ENCODE results near the gene CACNA1C.

The CACNA1C gene

DNA sequence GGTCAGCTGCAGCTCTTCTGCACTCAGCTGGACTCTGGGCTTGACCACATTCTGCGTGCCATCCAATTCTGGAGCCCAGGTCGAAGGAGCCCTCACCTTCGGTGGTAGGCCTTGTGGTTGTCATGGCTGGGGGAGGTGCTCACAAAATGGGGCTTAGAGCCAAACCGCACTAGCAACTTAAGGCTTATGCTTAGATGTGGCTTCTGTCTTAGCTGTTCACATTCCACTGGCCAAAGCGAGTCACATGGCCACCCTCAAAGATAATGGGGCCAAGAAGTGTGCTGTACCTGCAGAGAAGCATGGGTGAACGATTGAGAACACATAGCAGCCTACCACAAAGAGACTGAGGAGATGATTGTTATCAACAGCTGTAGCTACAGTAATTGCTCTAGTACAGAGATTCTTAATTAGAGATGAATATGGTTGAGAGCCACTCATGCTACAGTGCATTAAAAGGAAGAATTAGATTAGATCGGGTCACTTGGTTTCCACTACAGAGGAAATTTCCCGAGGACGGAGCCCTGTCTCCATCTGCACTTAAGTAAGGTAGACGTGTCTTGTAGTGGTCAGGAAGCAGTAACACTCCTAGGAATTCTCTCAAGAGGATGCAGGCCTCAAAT is 407.4 kb downstream of the CACNA1C start:
- DNase-seq (ENCODE audit: insufficient read length, low spot score) (no peak), FAIRE-seq (no peak)

DNA sequence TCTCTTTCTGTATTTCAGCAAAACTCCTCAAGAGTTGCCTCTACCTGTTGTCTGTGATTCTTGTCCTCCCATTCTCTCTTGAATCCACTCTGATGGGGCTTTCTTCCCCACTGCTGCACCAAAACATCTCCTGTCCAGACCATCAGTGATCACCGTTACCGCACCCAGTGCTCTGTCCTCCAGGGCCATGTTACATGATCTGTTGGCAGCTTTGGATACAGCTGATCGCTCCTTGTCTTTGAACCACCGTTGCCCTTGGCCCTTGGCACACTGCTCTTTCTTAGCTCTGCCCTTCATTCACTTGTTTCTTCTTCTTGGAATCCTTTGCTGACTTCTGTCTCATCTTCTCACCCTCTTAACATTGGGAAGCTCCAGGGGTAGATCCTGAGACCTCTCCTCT is 408.3 kb downstream of the CACNA1C start:
- FAIRE-seq, result no peak

GRCh38 chr12:2461645-2462044 is 408.9 kb downstream of the CACNA1C start:
- DNase-seq (ENCODE audit: insufficient read length, low spot score), result no peak
- no peak for FAIRE-seq

More for the DNA sequence above, 408.3 kb downstream of the CACNA1C start:
- no peak for DNase-seq (ENCODE audit: insufficient read length, low spot score)

DNA sequence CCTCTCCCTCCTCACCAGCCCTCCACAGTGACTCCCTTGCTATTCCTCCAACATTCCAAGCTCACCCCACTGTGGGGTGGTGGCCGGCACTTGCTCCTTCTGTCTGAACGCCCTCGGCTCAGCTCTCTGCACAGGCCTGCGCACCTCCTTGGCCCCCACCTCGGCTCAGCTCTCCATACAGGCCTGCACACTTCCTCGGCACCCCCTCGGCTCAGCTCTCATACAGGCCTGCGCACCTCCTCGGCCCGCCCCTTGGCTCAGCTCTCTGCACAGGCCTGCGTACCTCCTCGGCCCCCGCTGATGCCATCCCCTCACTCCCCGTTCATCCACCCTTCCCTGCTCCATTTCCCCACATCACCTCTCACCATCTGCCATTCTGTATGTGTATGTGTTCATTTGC is 409.3 kb downstream of the CACNA1C start:
- DNase-seq (ENCODE audit: insufficient read length, low spot score) (no peak), FAIRE-seq (no peak)

DNA sequence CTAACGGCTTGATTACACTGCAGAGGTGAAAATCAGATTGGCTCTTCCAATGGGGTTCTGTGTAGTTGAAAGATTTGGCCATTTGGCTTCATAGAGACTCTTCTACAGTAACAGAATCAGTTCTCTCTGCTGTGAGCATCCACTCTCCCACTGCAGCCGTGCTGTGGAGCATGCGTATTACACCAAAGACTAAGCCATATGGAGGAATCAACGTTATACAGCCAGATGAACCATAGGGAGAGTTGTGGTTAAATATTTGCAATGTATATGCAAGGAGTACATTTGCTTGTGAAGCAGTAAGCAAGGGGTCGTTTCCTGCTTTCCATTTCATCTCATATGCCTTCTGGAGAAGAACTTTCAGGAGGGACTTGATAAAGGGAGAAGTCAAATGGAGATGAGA is 410.9 kb downstream of the CACNA1C start:
- FAIRE-seq (no peak), DNase-seq (ENCODE audit: insufficient read length, low spot score) (no peak)

GRCh38 chr12:2465681-2466080 is 412.9 kb downstream of the CACNA1C start:
- no peak for FAIRE-seq
- no peak for DNase-seq (ENCODE audit: insufficient read length, low spot score)

DNA sequence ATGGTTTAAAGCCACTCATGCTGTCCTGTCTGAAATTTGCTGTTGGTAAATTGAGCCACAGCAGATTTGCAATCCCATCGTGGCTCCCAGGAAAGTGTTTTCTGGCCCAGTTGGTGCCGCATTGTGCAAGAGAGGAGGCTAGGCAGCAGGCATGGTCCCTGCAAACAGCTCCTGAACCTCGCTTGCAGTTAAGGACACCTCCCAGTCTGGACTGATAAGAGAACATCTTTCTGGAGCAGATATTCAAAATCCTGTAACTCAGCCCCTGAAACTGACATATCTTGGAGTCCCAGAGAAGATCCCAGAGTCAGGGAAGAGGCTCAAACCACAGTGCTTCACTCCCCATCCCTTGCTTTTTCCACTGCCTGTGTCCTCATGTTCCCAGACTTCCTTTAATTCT is 413.4 kb downstream of the CACNA1C start:
- FAIRE-seq (no peak), DNase-seq (ENCODE audit: insufficient read length, low spot score) (no peak)

DNA sequence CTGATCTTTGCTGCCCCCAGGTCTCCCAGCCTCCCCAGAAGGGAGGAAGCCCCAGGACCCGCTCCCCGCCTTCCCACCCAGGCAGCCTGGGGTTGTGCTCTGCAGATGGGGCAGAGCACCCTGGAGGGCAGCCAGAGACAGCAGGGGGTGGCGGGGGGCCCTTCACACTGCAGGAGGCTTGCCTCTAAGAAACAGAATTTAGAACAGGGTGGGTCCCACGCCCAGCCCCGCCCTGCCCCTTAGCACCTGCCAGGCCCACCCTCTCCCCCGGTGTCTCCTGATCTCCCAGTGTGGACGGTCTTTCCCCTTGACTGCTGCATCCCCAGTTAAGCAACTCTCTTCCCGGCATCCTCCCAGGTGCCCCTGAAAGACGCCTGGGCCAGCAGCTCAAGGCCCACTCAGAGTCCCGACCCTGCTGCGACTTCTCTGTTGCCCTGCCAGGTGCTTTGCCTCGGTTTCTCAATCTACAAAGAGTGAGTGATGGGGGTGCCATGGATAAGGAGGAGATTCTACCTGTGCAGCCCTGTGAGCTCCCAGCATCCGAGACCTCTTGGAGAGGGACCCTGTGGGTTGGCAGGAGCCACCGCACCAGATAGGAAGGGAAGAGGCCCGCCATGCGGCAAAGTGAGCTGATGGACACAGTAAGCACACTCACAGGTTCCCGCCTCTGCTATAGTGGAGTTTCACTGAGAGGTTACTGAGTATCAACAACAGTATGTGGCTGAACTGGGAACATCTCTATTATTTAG is 414.8 kb downstream of the CACNA1C start:
- DNase-seq (ENCODE audit: insufficient read length, low spot score) (no peak), FAIRE-seq (no peak)

- DNase-seq (ENCODE audit: insufficient read length, low spot score), result no peak
- no peak for FAIRE-seq
Observed at GRCh38 chr12:2475984-2476383, 423.2 kb downstream of the CACNA1C start.

DNA sequence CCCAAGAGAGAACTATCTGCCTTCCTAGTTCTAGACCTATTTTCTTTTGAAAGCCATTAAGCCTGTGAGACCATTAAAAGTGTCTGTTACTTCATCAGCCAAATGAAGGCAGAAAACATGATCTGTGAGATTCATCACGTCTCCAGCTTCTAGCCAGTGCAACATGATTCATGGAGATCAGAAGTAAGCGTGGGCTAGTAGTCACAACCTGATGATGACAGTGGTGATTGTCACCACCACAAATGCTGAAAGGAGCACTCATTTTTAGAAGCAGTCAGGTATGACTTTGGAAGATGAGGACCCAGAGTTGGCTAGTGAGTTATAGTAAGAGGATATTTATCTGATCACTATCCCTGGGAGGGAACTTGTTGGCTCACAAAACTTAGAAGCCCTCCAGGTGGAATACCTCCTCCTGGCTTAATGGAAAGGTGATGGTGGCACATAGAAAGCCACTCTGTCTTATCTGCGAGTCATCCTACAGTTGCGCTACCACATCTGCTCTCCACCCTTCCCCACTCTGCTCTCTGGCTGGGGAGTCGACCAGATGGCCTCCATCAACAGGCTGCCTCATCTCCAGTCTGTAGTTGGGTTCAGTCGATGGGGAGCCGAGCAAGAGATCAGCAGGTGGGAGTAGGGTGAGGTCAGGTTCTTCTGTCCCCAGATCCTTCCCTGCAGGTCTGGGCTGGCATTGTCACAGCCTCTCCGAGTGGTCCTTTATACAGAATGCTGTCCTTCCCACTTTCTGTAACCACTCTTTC is 424.4 kb downstream of the CACNA1C start:
- no peak for DNase-seq (ENCODE audit: insufficient read length, low spot score)
- FAIRE-seq, result no peak

GRCh38 chr12:2479851-2480535 is 427.2 kb downstream of the CACNA1C start:
- no peak for DNase-seq (ENCODE audit: insufficient read length, low spot score)
- no peak for FAIRE-seq

DNA sequence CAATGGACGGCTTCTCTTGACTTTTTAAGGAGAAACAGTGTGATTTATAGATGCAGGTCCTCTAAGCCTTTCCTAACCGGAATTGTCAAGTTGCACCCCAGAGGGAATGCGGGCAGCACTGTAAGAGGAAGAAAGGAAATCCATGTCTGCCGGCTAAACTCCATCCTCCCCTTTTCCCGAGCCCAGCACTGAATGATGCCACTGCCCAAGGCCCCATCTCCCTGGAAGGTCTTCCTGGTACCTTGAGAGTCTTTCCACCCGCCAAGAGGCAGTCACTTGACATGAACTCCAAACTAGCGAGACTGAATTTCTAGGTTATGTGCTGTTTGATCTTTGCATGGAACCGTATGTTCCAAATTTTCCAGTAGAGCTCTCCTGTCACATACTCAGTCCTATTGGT is 428.6 kb downstream of the CACNA1C start:
- FAIRE-seq, result no peak
- no peak for DNase-seq (ENCODE audit: insufficient read length, low spot score)

GRCh38 chr12:2481951-2482350 is 429.2 kb downstream of the CACNA1C start:
- FAIRE-seq, result no peak
- no peak for DNase-seq (ENCODE audit: insufficient read length, low spot score)

DNA sequence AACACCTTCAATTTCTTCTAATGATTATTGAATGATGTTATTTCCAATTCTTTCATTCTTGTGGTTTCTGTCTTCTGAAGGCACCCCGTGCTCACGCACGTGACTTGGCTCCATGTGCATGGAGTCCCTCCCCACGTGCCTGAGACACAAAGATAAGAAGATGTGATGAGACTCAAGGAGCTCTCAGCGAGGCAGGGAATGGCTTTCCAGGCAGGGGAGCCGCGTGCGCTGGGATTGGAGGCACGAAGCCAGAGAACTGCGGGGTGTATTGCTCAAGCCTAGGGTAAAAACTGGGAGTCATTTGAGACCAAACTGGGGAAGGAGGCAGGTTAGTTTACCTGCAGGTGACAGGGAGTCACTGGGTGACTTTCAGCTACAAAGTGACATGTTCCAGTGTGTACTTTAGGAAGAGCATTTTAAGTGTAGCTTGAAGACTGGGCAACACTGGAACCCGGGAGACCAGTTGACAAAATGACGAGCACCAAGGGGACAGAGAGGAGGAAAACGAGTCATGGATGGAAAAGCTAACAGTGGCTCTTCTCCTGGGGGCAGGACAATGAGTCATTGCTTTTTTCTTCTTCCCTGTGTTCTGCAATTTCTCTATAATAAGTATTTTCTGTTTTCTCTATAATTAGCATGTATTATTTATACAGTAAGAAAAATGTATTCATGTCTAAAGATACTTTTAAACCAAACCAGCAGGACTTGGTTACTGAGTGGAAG is 430.3 kb downstream of the CACNA1C start:
- DNase-seq (ENCODE audit: insufficient read length, low spot score) (no peak), FAIRE-seq (no peak)

DNA sequence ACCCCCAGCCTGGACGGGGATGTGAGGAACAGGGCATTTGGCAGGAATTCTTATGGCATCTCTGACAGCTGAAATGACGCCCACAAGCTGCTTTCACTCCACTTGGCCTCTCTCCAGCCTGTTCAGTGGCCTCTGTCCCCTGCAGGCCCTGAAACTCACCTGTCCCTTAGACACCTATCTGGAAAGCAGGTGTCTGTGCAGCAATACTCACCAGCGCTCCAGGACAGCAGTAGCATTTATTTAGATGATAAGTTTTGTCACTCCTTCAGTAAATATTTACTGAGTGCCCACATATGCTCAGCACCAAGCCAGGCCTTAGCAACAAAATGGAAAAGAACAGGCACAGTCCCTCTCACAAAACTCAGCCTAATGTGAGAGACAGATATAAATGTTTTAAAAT is 430.9 kb downstream of the CACNA1C start:
- no peak for DNase-seq (ENCODE audit: insufficient read length, low spot score)
- no peak for FAIRE-seq

GRCh38 chr12:2484141-2484776 is 431.5 kb downstream of the CACNA1C start:
- FAIRE-seq, result no peak

DNA sequence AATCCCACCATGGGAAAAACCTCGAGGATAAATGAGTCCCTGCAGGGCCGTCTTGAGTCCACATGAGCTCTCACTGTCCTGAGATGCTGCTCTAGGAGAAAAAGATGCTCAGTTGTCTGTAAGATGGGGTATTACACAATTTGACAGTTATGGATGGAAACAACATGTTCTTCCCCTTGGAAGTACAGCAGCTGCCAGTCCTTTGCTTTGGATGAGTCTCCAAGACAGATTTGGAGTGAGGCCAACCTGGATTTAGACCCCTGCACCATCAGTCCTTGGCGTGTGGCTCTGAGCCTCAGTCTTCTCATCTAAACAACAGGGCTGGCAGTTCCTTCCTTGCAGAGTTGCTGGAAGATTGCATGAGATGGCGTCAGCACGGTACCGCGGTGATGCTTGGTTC is 432.9 kb downstream of the CACNA1C start:
- no peak for DNase-seq (ENCODE audit: insufficient read length, low spot score)
- FAIRE-seq, result no peak

More at GRCh38 chr12:2484141-2484776, 431.5 kb downstream of the CACNA1C start:
- DNase-seq (ENCODE audit: insufficient read length, low spot score), result no peak

DNA sequence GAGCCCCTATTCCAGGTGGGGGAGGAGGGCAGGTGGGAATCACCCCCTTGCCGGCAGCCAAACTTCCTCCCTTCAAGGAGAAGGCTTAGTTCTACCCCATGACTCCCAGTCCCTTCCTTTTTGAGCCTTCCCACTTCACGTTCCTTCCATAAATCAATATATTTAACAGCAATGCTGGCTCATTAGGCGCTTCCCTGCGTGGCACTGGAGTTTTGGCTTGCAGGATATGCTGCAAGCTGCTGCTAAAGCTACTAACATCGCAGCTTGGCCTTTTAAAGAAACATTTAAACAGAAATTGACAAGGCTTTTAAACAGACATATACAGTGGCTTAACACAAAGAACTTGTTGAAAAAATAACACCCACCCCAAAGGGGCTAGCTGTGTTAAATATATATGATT is 434.0 kb downstream of the CACNA1C start:
- no peak for DNase-seq (ENCODE audit: insufficient read length, low spot score)
- no peak for FAIRE-seq

GRCh38 chr12:2487278-2487677 is 434.5 kb downstream of the CACNA1C start:
- FAIRE-seq (no peak), DNase-seq (ENCODE audit: insufficient read length, low spot score) (no peak)

DNA sequence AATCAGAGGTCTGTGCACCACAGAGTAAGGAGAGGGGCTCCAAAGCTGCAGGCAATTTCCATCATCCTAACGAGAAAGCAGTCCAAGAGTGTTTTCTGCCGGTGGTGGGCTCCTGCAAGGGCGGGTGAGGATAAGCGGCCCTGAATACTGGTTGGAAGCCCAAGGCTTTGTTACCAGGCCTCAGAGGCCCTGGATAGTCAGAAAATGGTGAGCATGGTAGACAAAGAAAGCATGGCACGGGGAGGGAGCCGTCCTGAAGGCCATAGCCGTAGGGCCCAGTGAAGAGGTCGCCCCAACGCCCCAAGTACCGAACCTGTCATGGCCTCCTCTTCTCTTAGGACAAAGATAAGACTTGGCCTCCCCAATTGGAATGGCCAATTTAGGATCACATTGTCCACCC is 435.3 kb downstream of the CACNA1C start:
- DNase-seq (ENCODE audit: insufficient read length, low spot score) (no peak), FAIRE-seq (no peak)
